K562 (cell line): Measurements from ENCODE around the gene XPR1. TPM values are rescaled to one million over a fixed set of nuclear protein-coding genes. Genes with fewer than 3 reads are reported as not detected.

ENCODE experiments used
- ATAC-seq: fragments of 200-7000 bp; cut with Tn5 transposase; 3 replicates; pipeline ENCODE4 v1.9.1; 2020; ENCODE audit warnings: moderate library complexity
- BruUV-seq: library from RNA; stranded (reverse); fragments of 400-500 nt; replicated peaks from 2 replicates; lab custom pipeline; 2021; lab: Mats Ljungman, UMichigan
- CTCF ChIA-PET: fragments of 300-600 bp; formaldehyde crosslinking; extraction: SDS; loops from one replicate; lab custom pipeline; 2021; ENCODE audit warnings: low intra/inter-chr PET ratio; lab: Yijun Ruan, JAX
- POLR2A ChIA-PET: fragments of 300-600, 350-650 bp; sonication (Branson Sonifier 250); formaldehyde crosslinking; extraction: SDS; loops from one replicate; lab custom pipeline; 2021; ENCODE audit warnings: antibody characterized with exemption, inconsistent platforms; lab: Yijun Ruan, JAX
- DNase-seq, 4 experiments: peaks; one replicate each; pipeline versions ENCODE4 v3.0.0 to v3.0.0-alpha.2; 2011 to 2018; ENCODE audit warnings: low spot score in 3 of 4, mixed read lengths in 3 of 4; ENCODE audit errors: extremely low read depth in 1 of 4
- FAIRE-seq: peaks from 2 replicates; lab custom pipeline; 2011; peaks lifted over from hg19 to GRCh38; lab: Jason Lieb, UNC
- H2AFZ ChIP-seq: 2 replicates; pipeline ENCODE4 v1.6.0; 2011; ENCODE audit warnings: low read depth, low read length, control low read depth, inconsistent platforms
- H3K27ac ChIP-seq: fragments of 200-600 bp; 3 replicates; pipeline ENCODE4 v1.8.0; 2011; ENCODE audit warnings: low read depth, mild to moderate bottlenecking, control low read depth, inconsistent platforms, low read length, moderate library complexity, mixed read lengths; ENCODE audit errors: extremely low read depth
- H3K27me3 ChIP-seq, 2 experiments: fragments of 300-600 bp in 1 of 2; 2 replicates in 1 of 2; 3 replicates in 1 of 2; pipeline versions ENCODE4 v1.6.0 to v1.8.0; 2011; ENCODE audit warnings: inconsistent platforms in 2 of 2, low read length in 2 of 2, mild to moderate bottlenecking in 1 of 2, mixed read lengths in 1 of 2, moderate library complexity in 1 of 2; ENCODE audit not compliant: control insufficient read depth in 2 of 2, insufficient read depth in 2 of 2
- H3K36me3 ChIP-seq: fragments of 300-600 bp; 3 replicates; pipeline ENCODE4 v1.8.0; 2011; ENCODE audit warnings: mild to moderate bottlenecking, low read length, inconsistent platforms; ENCODE audit not compliant: control insufficient read depth, insufficient read depth
- H3K4me1 ChIP-seq, 2 experiments: fragments of 200-600 bp in 1 of 2; replicated peaks in 1 of 2; 2 replicates in 1 of 2; 3 replicates in 1 of 2; pipeline versions ENCODE4 v1.5.1 to v1.8.0; 2011; ENCODE audit warnings: inconsistent platforms in 2 of 2, low read length in 2 of 2, mild to moderate bottlenecking in 1 of 2, mixed read lengths in 1 of 2, moderate library complexity in 1 of 2; ENCODE audit not compliant: control insufficient read depth in 2 of 2, insufficient read depth in 2 of 2
- H3K4me2 ChIP-seq: 2 replicates; pipeline ENCODE4 v1.6.1; 2011; ENCODE audit warnings: low read length, control low read depth, inconsistent platforms, mixed read lengths; ENCODE audit not compliant: insufficient read depth
- H3K4me3 ChIP-seq: fragments of 200-600 bp; sonication (generic), shearing (Covaris generic); 2 replicates; pipeline ENCODE4 v1.5.1; 2016; ENCODE audit warnings: control low read depth, inconsistent platforms
- H3K79me2 ChIP-seq: fragments of 200-600 bp; 3 replicates; pipeline ENCODE4 v1.8.0; 2011; ENCODE audit warnings: low read length, inconsistent platforms; ENCODE audit not compliant: control insufficient read depth, insufficient read depth
- H3K9ac ChIP-seq, 2 experiments: 2 replicates each; pipeline versions ENCODE4 v1.6.0 to v1.6.1; 2011; ENCODE audit warnings: low read depth in 2 of 2, low read length in 2 of 2, control low read depth in 1 of 2, inconsistent platforms in 1 of 2, mild to moderate bottlenecking in 1 of 2, mixed read lengths in 1 of 2; ENCODE audit not compliant: insufficient read depth in 1 of 2
- H3K9me1 ChIP-seq: one replicate; pipeline ENCODE4 v1.6.0; 2011; ENCODE audit warnings: inconsistent platforms, mild to moderate bottlenecking, low read length, moderate library complexity; ENCODE audit not compliant: control insufficient read depth, insufficient read depth
- H3K9me3 ChIP-seq: replicated peaks from 2 replicates; pipeline ENCODE4 v1.5.1; 2011; ENCODE audit warnings: low read depth, low read length, inconsistent platforms; ENCODE audit not compliant: control insufficient read depth, insufficient read depth
- H4K20me1 ChIP-seq: replicated peaks from 2 replicates; pipeline ENCODE4 v1.6.1; 2011; ENCODE audit warnings: low read length, inconsistent platforms, mixed read lengths; ENCODE audit not compliant: control insufficient read depth, insufficient read depth
- CCNT2 ChIP-seq: IDR thresholded peaks from 2 replicates; pipeline ENCODE4 v1.6.1; 2011; ENCODE audit warnings: borderline replicate concordance, low read depth, mild to moderate bottlenecking, moderate library complexity, mixed read lengths, low read length; ENCODE audit not compliant: insufficient read length; ENCODE audit errors: extremely low read depth
- CGGBP1 ChIP-seq: fragments of 250-450 bp; sonication (Bioruptor Pico); IDR thresholded peaks from 2 replicates; pipeline ENCODE4 v1.9.0; 2021; ENCODE audit warnings: mild to moderate bottlenecking
- KLF16 ChIP-seq: IDR thresholded peaks from 2 replicates; pipeline ENCODE4 v1.6.1; 2016; ENCODE audit warnings: antibody characterized with exemption
- ZBTB26 ChIP-seq: fragments of 450-650 bp; formaldehyde crosslinking; IDR thresholded peaks from 2 replicates; pipeline ENCODE4 v1.4.0; 2022; ENCODE audit warnings: missing genetic modification characterization
- ZFP30 ChIP-seq: fragments of 250-450 bp; sonication (Bioruptor Pico); IDR thresholded peaks from 2 replicates; pipeline ENCODE4 v1.8.0; 2022; ENCODE audit warnings: moderate library complexity, mild to moderate bottlenecking, inconsistent platforms, borderline replicate concordance
- ZNF146 ChIP-seq: IDR thresholded peaks from one replicate; pipeline ENCODE4 v1.6.1; 2018; ENCODE audit warnings: missing compliant biosample characterization; ENCODE audit not compliant: unreplicated experiment
- in situ Hi-C: fragments of 300-500 bp; cut with MboI; formaldehyde crosslinking; loops from 4 replicates; pipeline ENCODE4 v1.15.0; 2018; ENCODE audit warnings: inconsistent platforms, mixed read lengths
- intact Hi-C: fragments of 100-400 bp; cut with micrococcal nuclease; formaldehyde crosslinking; loops from 2 replicates; pipeline ENCODE4 v1.14.2; 2022
- polyA plus RNA-seq, 8 experiments: library from polyadenylated mRNA; depleted of rRNA in 4 of 8; stranded (reverse) in 5 of 8; unstranded in 3 of 8; fragments of >200 nt; fragmentation: Nextera tagmentation in 2 of 8; fragmentation: Illumina TruSeq in 1 of 8; extraction: Ambion mirVana in 2 of 8; extraction: Trizol in 1 of 8; gene quantifications; 2 replicates each; pipeline versions ENCODE4 v1.2.1 to v1.2.3, GENCODE V29; 2011 to 2014; ENCODE audit warnings: inconsistent platforms in 1 of 8, missing spikeins in 1 of 8
- total RNA-seq, 7 experiments: library from RNA; depleted of rRNA in 6 of 7; stranded (reverse); fragments of >200 nt in 6 of 7; fragmentation: Illumina TruSeq in 2 of 7; extraction: Trizol in 2 of 7; gene quantifications; 2 replicates each; pipeline versions ENCODE4 v1.2.1 to v1.2.3, GENCODE V29; 2011 to 2021; ENCODE audit warnings: low replicate concordance in 1 of 7

Gene XPR1
- total and polyA plus RNA-seq, 9 of the 15 experiments (the other 6 are each of a cell fraction or from before 2014, with no cell fraction given) = 3.0 to 66.2 (median 38.6) TPM

GRCh38 chr1:180802813-180803212, 171.0 kb downstream of the XPR1 start (continued):
- TF ChIP-seq ZFP30 (CRISPR knock-in tag) (no peak), ZBTB26 (CRISPR knock-in tag) (no peak), CCNT2 (no peak)

- Histone ChIP-seq H3K9me1 (no peaks in the 10 kb centered on the region), H3K27me3 (no peaks in the 10 kb centered on the region), H3K4me3 (no peak overlapping the region), H3K9ac (no peak overlapping the region), H3K4me1 (no peaks in the 10 kb centered on the region), H3K27ac (no peak overlapping the region), H3K36me3 (peaks cover 24% of the 10 kb centered on the region; the same call in 2 of the 3 replicates), H3K79me2 (no peaks in the 10 kb centered on the region; the same call in 2 of the 3 replicates), H3K4me2 (no peak overlapping the region), H3K9me3 (no peaks in the 10 kb centered on the region), H2AFZ (no peak overlapping the region), H4K20me1 (no peaks in the 10 kb centered on the region)
- POLR2A ChIA-PET = interaction anchor here (0.9 to 1.3 kb wide), 3 partner anchors 9 to 19 kb away, joined by 3 to 4 read pairs (median 3); no protein-coding TSS in a partner anchor
- FAIRE-seq (peak; percentile 6), DNase-seq (no peak), ATAC-seq (no peak)
- CTCF ChIA-PET = no interaction called here
- in situ Hi-C loops (no loop called here), intact Hi-C loops (no loop called here)
- no peak for TF ChIP-seq ZNF146 (CRISPR knock-in tag)
- TF ChIP-seq CGGBP1 = no peak
- TF ChIP-seq KLF16 = 0 out of 2 replicates have a peak, but pooled peaks have one; percentile 17
- no TSS peak for BruUV-seq
Measured at GRCh38 chr1:180805316-180805715, 173.5 kb downstream of the XPR1 start.
